OCI-LY7 (cell line): ENCODE data around the gene TICAM1. TPM values are rescaled to one million over a fixed set of nuclear protein-coding genes. Genes with fewer than 3 reads are reported as not detected.

Source experiments
- BruUV-seq: library from RNA; stranded (reverse); fragments of 400-500 nt; replicated peaks from 2 replicates; lab custom pipeline; 2021; lab: Mats Ljungman, UMichigan
- CTCF ChIA-PET: fragments of 300-600 bp; sonication (Branson Sonifier 250); formaldehyde crosslinking; loops from one replicate; lab custom pipeline; 2022; ENCODE audit warnings: antibody characterized with exemption; ENCODE audit not compliant: unreplicated experiment; lab: Charles Lee
- POLR2A ChIA-PET: fragments of 300-600 bp; sonication (Branson Sonifier 250); formaldehyde crosslinking; loops from one replicate; lab custom pipeline; 2022; ENCODE audit warnings: antibody characterized with exemption; lab: Charles Lee
- DNase-seq: peaks from one replicate; pipeline ENCODE4 v3.0.0-alpha.2; 2015; ENCODE audit warnings: low spot score
- H2AFZ ChIP-seq: fragments of 200-600 bp; sonication (generic), shearing (Covaris generic); 2 replicates; pipeline ENCODE4 v1.6.1; 2014; ENCODE audit warnings: mild to moderate bottlenecking, antibody characterized with exemption, low read length, moderate library complexity
- H3K27ac ChIP-seq: fragments of 200-600 bp; sonication (generic); 2 replicates; pipeline ENCODE4 v1.5.1; 2014; ENCODE audit warnings: mixed run types, low read depth, mild to moderate bottlenecking, moderate library complexity, low read length, inconsistent platforms; ENCODE audit not compliant: poor library complexity, severe bottlenecking
- H3K36me3 ChIP-seq: fragments of 200-600 bp; sonication (generic); 2 replicates; pipeline ENCODE4 v1.6.1; 2014; ENCODE audit warnings: mild to moderate bottlenecking, antibody characterized with exemption, low read length, moderate library complexity, mixed read lengths; ENCODE audit not compliant: insufficient read depth
- H3K4me1 ChIP-seq: fragments of 200-600 bp; sonication (generic); 2 replicates; pipeline ENCODE4 v1.5.1; 2014; ENCODE audit warnings: mild to moderate bottlenecking, low read length; ENCODE audit not compliant: insufficient read depth, poor library complexity, severe bottlenecking
- H3K4me2 ChIP-seq: fragments of 200-600 bp; sonication (generic); 2 replicates; pipeline ENCODE4 v1.6.1; 2014; ENCODE audit warnings: mild to moderate bottlenecking, low read length
- H3K4me3 ChIP-seq: fragments of 200-600 bp; sonication (generic); 2 replicates; pipeline ENCODE4 v1.5.1; 2014; ENCODE audit warnings: mild to moderate bottlenecking, low read depth, low read length; ENCODE audit not compliant: poor library complexity, severe bottlenecking
- H3K79me2 ChIP-seq: fragments of 200-600 bp; sonication (generic); 2 replicates; pipeline ENCODE4 v1.6.1; 2016; ENCODE audit warnings: low read depth, mild to moderate bottlenecking, low read length, moderate library complexity, mixed read lengths; ENCODE audit not compliant: insufficient read depth
- H3K9me2 ChIP-seq: fragments of 200-600 bp; sonication (generic); 2 replicates; pipeline ENCODE4 v1.6.1; 2016; ENCODE audit warnings: mild to moderate bottlenecking, low read length, mixed read lengths; ENCODE audit not compliant: insufficient read depth
- H3K9me3 ChIP-seq: fragments of 200-600 bp; sonication (generic); 2 replicates; pipeline ENCODE4 v1.6.1; 2014; ENCODE audit warnings: mild to moderate bottlenecking, mixed run types, low read length, mixed read lengths
- H4K20me1 ChIP-seq: fragments of 200-600 bp; sonication (generic); 2 replicates; pipeline ENCODE4 v1.6.1; 2014; ENCODE audit warnings: mild to moderate bottlenecking, antibody characterized with exemption, low read length, moderate library complexity, mixed read lengths; ENCODE audit not compliant: insufficient read depth
- CTCF ChIP-seq: fragments of 200-600 bp; sonication (generic); conservative IDR thresholded peaks from 2 replicates; pipeline ENCODE4 v1.5.1; 2014; ENCODE audit warnings: mild to moderate bottlenecking, antibody characterized with exemption, low read length, moderate library complexity, mixed read lengths
- EZH2phosphoT487 ChIP-seq: fragments of 200-600 bp; sonication (generic); IDR thresholded peaks from 2 replicates; pipeline ENCODE4 v1.6.1; 2018; ENCODE audit warnings: low read depth, borderline replicate concordance, mild to moderate bottlenecking, mixed run types, antibody characterized with exemption, low read length, moderate library complexity, mixed read lengths
- intact Hi-C: fragments of 100-400 bp; cut with micrococcal nuclease; formaldehyde crosslinking; loops from one replicate; pipeline ENCODE4 v1.10.0; 2022; ENCODE audit not compliant: unreplicated experiment
- microRNA-seq: library from miRNA; unstranded; fragments of <30 nt; microRNA quantifications from one replicate; pipeline ENCODE4 v1.2.0, GENCODE V29; 2022; ENCODE audit warnings: borderline replicate concordance
- small RNA-seq: library from RNA; depleted of rRNA; stranded (forward); fragments of <200 nt; gene quantifications from one replicate; pipeline ENCODE3, GENCODE V24; 2014
- total RNA-seq, 2 experiments: library from RNA; depleted of rRNA in 1 of 2; stranded (reverse); fragments of >200 nt in 1 of 2; shearing (Covaris generic) in 1 of 2; gene quantifications; 2 replicates each; pipeline ENCODE4 v1.2.3, GENCODE V29; 2014 to 2022

Gene TICAM1
- total RNA-seq, 2 experiments from 2014 or later: 6.8 to 26.7 TPM

GRCh38 chr19:4772566-4772965 is 58.9 kb downstream of the TICAM1 start:
- H2AFZ ChIP-seq: no peak overlapping the region
- TF ChIP-seq EZH2phosphoT487 (no peak), CTCF (no peak)
- no peaks in the 10 kb centered on the region for H3K79me2 ChIP-seq
- no TSS peak for BruUV-seq
- no peak overlapping the region for H3K4me3 ChIP-seq
- H4K20me1 ChIP-seq: no peaks in the 10 kb centered on the region
- no peak for DNase-seq
- peaks cover 8% of the 10 kb centered on the region for H3K4me1 ChIP-seq
- H3K9me3 ChIP-seq: no peaks in the 10 kb centered on the region
- H3K9me2 ChIP-seq: no peaks in the 10 kb centered on the region
- no peak overlapping the region for H3K4me2 ChIP-seq
- no peak overlapping the region for H3K27ac ChIP-seq
- intact Hi-C loops: no loop called here
- H3K36me3 ChIP-seq: no peaks in the 10 kb centered on the region
- CTCF ChIA-PET: no interaction called here
- POLR2A ChIA-PET: no interaction called here

- ChIA-PET POLR2A (interaction anchor here (0.6 to 1.0 kb wide), 2 partner anchors 28 to 638 kb away, joined by 4 read pairs; no protein-coding TSS in a partner anchor), CTCF (no interaction called here)
- Histone ChIP-seq H3K36me3 (no peaks in the 10 kb centered on the region), H3K27ac (no peak overlapping the region), H3K79me2 (no peaks in the 10 kb centered on the region), H3K4me3 (no peak overlapping the region), H4K20me1 (no peaks in the 10 kb centered on the region), H3K9me2 (no peaks in the 10 kb centered on the region), H3K4me2 (no peak overlapping the region), H2AFZ (no peak overlapping the region), H3K9me3 (no peaks in the 10 kb centered on the region), H3K4me1 (peaks cover 5% of the 10 kb centered on the region)
- DNase-seq: peak; percentile 91
- no peak for TF ChIP-seq EZH2phosphoT487
- no peak for TF ChIP-seq CTCF
- BruUV-seq: no TSS peak
- intact Hi-C loops: no loop called here
Observed at GRCh38 chr19:4768934-4769777, 62.4 kb downstream of the TICAM1 start.

Small RNA genes within 50 kb of the gene (microRNA-seq; reads per million reads assigned to microRNA genes)
- 6.1 reads per million for gene MIR7-3

Small RNA genes within 50 kb of the gene (small RNA-seq; reads per million reads assigned to genes)
- gene MIR7-3: not detected

Other genes starting within 250 kb of the TICAM1 start
- 9.0 and 10.0 TPM in 2 replicates for gene TNFAIP8L1, start 192.2 kb downstream of the TICAM1 start, total RNA-seq (2014; rRNA removed; shearing (Covaris generic))
- gene TNFAIP8L1, start 192.2 kb downstream of the TICAM1 start, total RNA-seq (2022): 22.7 and 24.3 TPM in 2 replicates
- 73.3 and 76.0 TPM in 2 replicates for gene MYDGF, start 161.4 kb downstream of the TICAM1 start, total RNA-seq (2014; rRNA removed; shearing (Covaris generic))
- 65.0 and 77.3 TPM in 2 replicates for gene MYDGF, start 161.4 kb downstream of the TICAM1 start, total RNA-seq (2022)
- gene DPP9, start 107.9 kb downstream of the TICAM1 start, total RNA-seq (2014; rRNA removed; shearing (Covaris generic)): 25.5 and 40.2 TPM in 2 replicates
- 56.7 and 63.8 TPM in 2 replicates for gene DPP9, start 107.9 kb downstream of the TICAM1 start, total RNA-seq (2022)
- 11.5 and 17.5 TPM in 2 replicates for gene FEM1A, start 40.0 kb downstream of the TICAM1 start, total RNA-seq (2014; rRNA removed; shearing (Covaris generic))
- 14.3 and 15.8 TPM in 2 replicates for gene FEM1A, start 40.0 kb downstream of the TICAM1 start, total RNA-seq (2022)
- gene PLIN3, start 36.0 kb upstream of the TICAM1 start, total RNA-seq (2014; rRNA removed; shearing (Covaris generic)): 81.3 and 95.7 TPM in 2 replicates
- gene PLIN3, start 36.0 kb upstream of the TICAM1 start, total RNA-seq (2022): 115 TPM in 2 replicates
- gene ARRDC5, start 71.2 kb upstream of the TICAM1 start, total RNA-seq (2014; rRNA removed; shearing (Covaris generic)): not detected in 2 replicates
- not detected in 2 replicates for gene ARRDC5, start 71.2 kb upstream of the TICAM1 start, total RNA-seq (2022)
- 141 and 155 TPM in 2 replicates for gene UHRF1, start 77.8 kb upstream of the TICAM1 start, total RNA-seq (2014; rRNA removed; shearing (Covaris generic))
- 172 and 186 TPM in 2 replicates for gene UHRF1, start 77.8 kb upstream of the TICAM1 start, total RNA-seq (2022)
- gene KDM4B, start 137.4 kb upstream of the TICAM1 start, total RNA-seq (2014; rRNA removed; shearing (Covaris generic)): 14.2 and 24.3 TPM in 2 replicates
- 36.3 and 44.2 TPM in 2 replicates for gene KDM4B, start 137.4 kb upstream of the TICAM1 start, total RNA-seq (2022)